H9 (cell line): ENCODE measurements around the gene SREK1IP1. TPM values are rescaled to one million over a fixed set of nuclear protein-coding genes. Genes with fewer than 3 reads are reported as not detected.
"Not testable (repeated sequence)": the region's sequence is repeated elsewhere in the genome, so short reads cannot be mapped to it uniquely, and the experiment has no call there.

Experiments
- DNase-seq: peaks from one replicate; pipeline ENCODE4 v3.0.0-alpha.2; 2017
- H2AFZ ChIP-seq: one replicate; pipeline ENCODE4 v1.6.1; 2013; ENCODE audit warnings: mild to moderate bottlenecking, low read length, control low read depth, moderate library complexity
- H2AK5ac ChIP-seq: 2 replicates; pipeline ENCODE4 v1.6.1; 2013; ENCODE audit warnings: low read length, control low read depth, mixed read lengths; ENCODE audit not compliant: insufficient read length
- H2BK120ac ChIP-seq: one replicate; pipeline ENCODE4 v1.6.1; 2013; ENCODE audit warnings: low read depth, mild to moderate bottlenecking, low read length, control low read depth, inconsistent platforms; ENCODE audit not compliant: poor library complexity, severe bottlenecking
- H2BK12ac ChIP-seq: 2 replicates; pipeline ENCODE4 v1.6.1; 2013; ENCODE audit warnings: low read length, control low read depth, mixed read lengths, low read depth; ENCODE audit not compliant: insufficient read length
- H2BK15ac ChIP-seq: 2 replicates; pipeline ENCODE4 v1.6.1; 2013; ENCODE audit warnings: low read depth, low read length, control low read depth
- H2BK20ac ChIP-seq: one replicate; pipeline ENCODE4 v1.6.1; 2013; ENCODE audit warnings: low read depth, mild to moderate bottlenecking, low read length, control low read depth, inconsistent platforms; ENCODE audit not compliant: poor library complexity, severe bottlenecking
- H2BK5ac ChIP-seq: 2 replicates; pipeline ENCODE4 v1.6.1; 2013; ENCODE audit warnings: low read length, control low read depth, mixed read lengths; ENCODE audit not compliant: insufficient read length
- H3K14ac ChIP-seq: 2 replicates; pipeline ENCODE4 v1.6.1; 2013; ENCODE audit warnings: low read length, control low read depth; ENCODE audit not compliant: insufficient read depth
- H3K18ac ChIP-seq: 2 replicates; pipeline ENCODE4 v1.6.1; 2013; ENCODE audit warnings: low read depth, mild to moderate bottlenecking, mixed read lengths, low read length, control low read depth; ENCODE audit not compliant: insufficient read length
- H3K23ac ChIP-seq: 2 replicates; pipeline ENCODE4 v1.6.1; 2013; ENCODE audit warnings: low read length, control low read depth, mixed read lengths, low read depth; ENCODE audit not compliant: insufficient read length
- H3K23me2 ChIP-seq: 2 replicates; pipeline ENCODE4 v1.6.1; 2013; ENCODE audit warnings: low read depth, mild to moderate bottlenecking, mixed read lengths, low read length, control low read depth; ENCODE audit not compliant: insufficient read length, poor library complexity, severe bottlenecking
- H3K27ac ChIP-seq: 2 replicates; pipeline ENCODE4 v1.5.1; 2013; ENCODE audit warnings: low read length, control low read depth, mixed read lengths, low read depth; ENCODE audit not compliant: insufficient read length
- H3K27me3 ChIP-seq: 2 replicates; pipeline ENCODE4 v1.6.1; 2013; ENCODE audit warnings: low read length, control low read depth, inconsistent platforms; ENCODE audit not compliant: insufficient read depth
- H3K4ac ChIP-seq: 2 replicates; pipeline ENCODE4 v1.6.1; 2013; ENCODE audit warnings: low read depth, mild to moderate bottlenecking, control low read depth, inconsistent platforms, low read length, moderate library complexity
- H3K4me1 ChIP-seq: 2 replicates; pipeline ENCODE4 v1.6.1; 2013; ENCODE audit warnings: low read length, control low read depth, inconsistent platforms; ENCODE audit not compliant: insufficient read depth
- H3K4me2 ChIP-seq: 2 replicates; pipeline ENCODE4 v1.6.1; 2013; ENCODE audit warnings: low read length, control low read depth, mixed read lengths; ENCODE audit not compliant: insufficient read length, insufficient read depth
- H3K56ac ChIP-seq: 2 replicates; pipeline ENCODE4 v1.6.1; 2013; ENCODE audit warnings: low read depth, mild to moderate bottlenecking, mixed read lengths, low read length, control low read depth; ENCODE audit not compliant: insufficient read length
- H3K79me1 ChIP-seq: 2 replicates; pipeline ENCODE4 v1.6.1; 2013; ENCODE audit warnings: low read depth, mild to moderate bottlenecking, moderate library complexity, low read length, control low read depth, inconsistent platforms; ENCODE audit not compliant: insufficient read depth, poor library complexity, severe bottlenecking
- H3K79me2 ChIP-seq: 2 replicates; pipeline ENCODE4 v1.6.1; 2013; ENCODE audit warnings: low read length, control low read depth, inconsistent platforms; ENCODE audit not compliant: insufficient read depth
- H3K9ac ChIP-seq: 2 replicates; pipeline ENCODE4 v1.6.1; 2013; ENCODE audit warnings: low read length, control low read depth, mixed read lengths; ENCODE audit not compliant: insufficient read length; ENCODE audit errors: extremely low read depth
- H3K9me3 ChIP-seq: one replicate; pipeline ENCODE4 v1.6.1; 2013; ENCODE audit warnings: low read depth, low read length, inconsistent platforms; ENCODE audit not compliant: control insufficient read depth
- H3T11ph ChIP-seq: one replicate; pipeline ENCODE4 v1.6.1; 2013; ENCODE audit warnings: mild to moderate bottlenecking, low read length, control low read depth, inconsistent platforms
- H4K20me1 ChIP-seq: one replicate; pipeline ENCODE4 v1.6.1; 2013; ENCODE audit not compliant: control insufficient read depth, insufficient read length, insufficient read depth
- H4K5ac ChIP-seq: 2 replicates; pipeline ENCODE4 v1.6.1; 2013; ENCODE audit warnings: low read depth, mild to moderate bottlenecking, mixed read lengths, low read length, control low read depth; ENCODE audit not compliant: insufficient read length
- H4K8ac ChIP-seq: replicated peaks from 2 replicates; pipeline ENCODE4 v1.6.1; 2013; ENCODE audit warnings: low read length, control low read depth, mixed read lengths, low read depth; ENCODE audit not compliant: insufficient read length
- H4K91ac ChIP-seq: 2 replicates; pipeline ENCODE4 v1.6.1; 2013; ENCODE audit warnings: low read depth, mild to moderate bottlenecking, moderate library complexity, mixed read lengths, low read length, control low read depth; ENCODE audit not compliant: insufficient read length
- H3K27ac Mint-ChIP-seq, 3 experiments: 2 replicates in 2 of 3; 3 replicates in 1 of 3; pipeline ENCODE4 v1.8.0; 2020 to 2021; ENCODE audit warnings: mixed read lengths in 3 of 3, mild to moderate bottlenecking in 1 of 3, moderate library complexity in 1 of 3
- H3K27me3 Mint-ChIP-seq: 2 replicates; pipeline ENCODE4 v1.8.0; 2021; ENCODE audit warnings: low read depth, mild to moderate bottlenecking, moderate library complexity, mixed read lengths
- H3K36me3 Mint-ChIP-seq, 3 experiments: 2 replicates in 2 of 3; 3 replicates in 1 of 3; pipeline ENCODE4 v1.8.0; 2020 to 2021; ENCODE audit warnings: low read depth in 3 of 3, mixed read lengths in 3 of 3; ENCODE audit not compliant: insufficient read depth in 1 of 3
- H3K4me1 Mint-ChIP-seq, 2 experiments: 2 replicates each; pipeline ENCODE4 v1.8.0; 2020; ENCODE audit warnings: mixed read lengths in 2 of 2
- H3K4me3 Mint-ChIP-seq, 2 experiments: 2 replicates in 1 of 2; 3 replicates in 1 of 2; pipeline ENCODE4 v1.8.0; 2020 to 2021; ENCODE audit warnings: mild to moderate bottlenecking in 2 of 2, mixed read lengths in 2 of 2, moderate library complexity in 1 of 2
- H3K9me3 Mint-ChIP-seq, 2 experiments: 2 replicates in 1 of 2; 3 replicates in 1 of 2; pipeline ENCODE4 v1.8.0; 2020; ENCODE audit warnings: mild to moderate bottlenecking in 2 of 2, mixed read lengths in 2 of 2, moderate library complexity in 1 of 2
- WGBS: extraction: QIAGEN DNeasy Blood & Tissue Kit; methylation state at CpG from one replicate; pipeline ENCODE4 v1.1.7; 2013; ENCODE audit warnings: missing lambda C conversion rate, low lambda C conversion rate, mixed read lengths; ENCODE audit not compliant: insufficient read length; ENCODE audit errors: extremely low coverage; 5-methylcytosine and 5-hydroxymethylcytosine counted together
- total RNA-seq: library from RNA; stranded (reverse); gene quantifications from 2 replicates; pipeline ENCODE4 v1.2.1, GENCODE V29; 2021
- TF ChIP-seq, protein P1 (sequence below): fragments of 200-600 bp; sonication (generic); conservative IDR thresholded peaks from 3 replicates; pipeline ENCODE4 v1.8.0; 2021; ENCODE audit warnings: antibody characterized with exemption, mild to moderate bottlenecking

The SREK1IP1 gene
- total RNA-seq, 1 experiment from 2014 or later: 28.6 TPM

GRCh38 chr5:64707191-64707590 is 61.3 kb downstream of the SREK1IP1 start:
- H3K79me1 ChIP-seq: no peaks in the 10 kb centered on the region

GRCh38 chr5:64706074-64706473 is 62.4 kb downstream of the SREK1IP1 start:
- H3K23ac ChIP-seq, H3K56ac ChIP-seq, H2BK12ac ChIP-seq, H4K8ac ChIP-seq, H2BK15ac ChIP-seq, H2AFZ ChIP-seq, H2BK5ac ChIP-seq, H4K20me1 ChIP-seq, H4K91ac ChIP-seq, H2BK120ac ChIP-seq, H3K4ac ChIP-seq, H4K5ac ChIP-seq, H3K9me3 ChIP-seq, H2AK5ac ChIP-seq, H3K27me3 Mint-ChIP-seq, H3K79me1 ChIP-seq, H3K18ac ChIP-seq, DNase-seq, H3K27me3 ChIP-seq, H3K23me2 ChIP-seq, H3K4me1 ChIP-seq, H3K14ac ChIP-seq, H3K79me2 ChIP-seq, H2BK20ac ChIP-seq, H3T11ph ChIP-seq: not testable (repeated sequence)
- no CpG with 5 or more reads among the region's 2 CpGs for WGBS
- H3K4me3 Mint-ChIP-seq: peak overlapping the region in 1 of 2 experiments; percentile 17; a peak in 3 of 5 replicates
- peak overlapping the region; percentile 77 for H3K27ac ChIP-seq
- H3K4me2 ChIP-seq: peak overlapping the region; percentile 26
- H3K4me1 Mint-ChIP-seq: peaks cover 29 to 30% of the 10 kb centered on the region in 2 experiments
- peak overlapping the region; percentile 17 for H3K9ac ChIP-seq
- H3K36me3 Mint-ChIP-seq: peaks cover 6 to 14% (median 13%) of the 10 kb centered on the region in 3 experiments
- peaks cover 9 to 14% of the 10 kb centered on the region in 2 experiments; a peak in 4 of 5 replicates for H3K9me3 Mint-ChIP-seq
- H3K27ac Mint-ChIP-seq: peak overlapping the region; percentile 0 to 97 (median 90)

More at GRCh38 chr5:64707191-64707590, 61.3 kb downstream of the SREK1IP1 start:
- H3T11ph ChIP-seq: no peak overlapping the region
- no peaks in the 10 kb centered on the region for H4K20me1 ChIP-seq
- no peak overlapping the region for H3K9ac ChIP-seq
- no peaks in the 10 kb centered on the region for H3K23me2 ChIP-seq
- no peak overlapping the region for H2AK5ac ChIP-seq
- no peak overlapping the region for H4K8ac ChIP-seq
- no peaks in the 10 kb centered on the region for H3K9me3 ChIP-seq
- no peak overlapping the region for H3K4me3 Mint-ChIP-seq
- H2AFZ ChIP-seq: no peak overlapping the region
- no peak overlapping the region for H3K4ac ChIP-seq
- H2BK12ac ChIP-seq: no peak overlapping the region
- H3K27ac Mint-ChIP-seq: no peak overlapping the region
- TF ChIP-seq, protein P1, sequence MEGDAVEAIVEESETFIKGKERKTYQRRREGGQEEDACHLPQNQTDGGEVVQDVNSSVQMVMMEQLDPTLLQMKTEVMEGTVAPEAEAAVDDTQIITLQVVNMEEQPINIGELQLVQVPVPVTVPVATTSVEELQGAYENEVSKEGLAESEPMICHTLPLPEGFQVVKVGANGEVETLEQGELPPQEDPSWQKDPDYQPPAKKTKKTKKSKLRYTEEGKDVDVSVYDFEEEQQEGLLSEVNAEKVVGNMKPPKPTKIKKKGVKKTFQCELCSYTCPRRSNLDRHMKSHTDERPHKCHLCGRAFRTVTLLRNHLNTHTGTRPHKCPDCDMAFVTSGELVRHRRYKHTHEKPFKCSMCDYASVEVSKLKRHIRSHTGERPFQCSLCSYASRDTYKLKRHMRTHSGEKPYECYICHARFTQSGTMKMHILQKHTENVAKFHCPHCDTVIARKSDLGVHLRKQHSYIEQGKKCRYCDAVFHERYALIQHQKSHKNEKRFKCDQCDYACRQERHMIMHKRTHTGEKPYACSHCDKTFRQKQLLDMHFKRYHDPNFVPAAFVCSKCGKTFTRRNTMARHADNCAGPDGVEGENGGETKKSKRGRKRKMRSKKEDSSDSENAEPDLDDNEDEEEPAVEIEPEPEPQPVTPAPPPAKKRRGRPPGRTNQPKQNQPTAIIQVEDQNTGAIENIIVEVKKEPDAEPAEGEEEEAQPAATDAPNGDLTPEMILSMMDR: no peak
- H3K14ac ChIP-seq: no peak overlapping the region
- no CpG with 5 or more reads among the region's 2 CpGs for WGBS
- H3K23ac ChIP-seq: no peak overlapping the region
- H3K56ac ChIP-seq: no peak overlapping the region
- no peak overlapping the region for H2BK15ac ChIP-seq
- H3K4me1 Mint-ChIP-seq: peaks cover 29 to 30% of the 10 kb centered on the region in 2 experiments
- H3K4me2 ChIP-seq: no peak overlapping the region
- no peak for DNase-seq
- no peak overlapping the region for H2BK20ac ChIP-seq
- peaks cover 5% of the 10 kb centered on the region; the same call in 1 of the 2 replicates for H3K4me1 ChIP-seq
- H3K18ac ChIP-seq: no peak overlapping the region
- H2BK5ac ChIP-seq: no peak overlapping the region
- H3K27me3 ChIP-seq: no peaks in the 10 kb centered on the region
- H3K79me2 ChIP-seq: no peaks in the 10 kb centered on the region
- H3K27me3 Mint-ChIP-seq: no peaks in the 10 kb centered on the region
- H3K36me3 Mint-ChIP-seq: peaks cover 6 to 13% (median 11%) of the 10 kb centered on the region in 3 experiments
- H3K9me3 Mint-ChIP-seq: peaks cover 9 to 14% of the 10 kb centered on the region in 2 experiments; a peak in 4 of 5 replicates
- H3K27ac ChIP-seq: no peak overlapping the region
- no peak overlapping the region for H4K91ac ChIP-seq
- no peak overlapping the region for H4K5ac ChIP-seq
- no peak overlapping the region for H2BK120ac ChIP-seq
